GM12875 (cell line): ENCODE data around the gene TRABD2B.

Experiments
- H3K4me3 ChIP-seq: one replicate; pipeline ENCODE4 v1.5.1; 2011; ENCODE audit warnings: low read depth, low read length, control low read depth
- TF ChIP-seq, protein P1 (sequence below): IDR thresholded peaks from 2 replicates; pipeline ENCODE4 v1.5.1; 2011; ENCODE audit warnings: low read depth, mild to moderate bottlenecking, control low read depth, inconsistent platforms, low read length, moderate library complexity, borderline replicate concordance; ENCODE audit not compliant: insufficient read depth

TRABD2B gene

DNA sequence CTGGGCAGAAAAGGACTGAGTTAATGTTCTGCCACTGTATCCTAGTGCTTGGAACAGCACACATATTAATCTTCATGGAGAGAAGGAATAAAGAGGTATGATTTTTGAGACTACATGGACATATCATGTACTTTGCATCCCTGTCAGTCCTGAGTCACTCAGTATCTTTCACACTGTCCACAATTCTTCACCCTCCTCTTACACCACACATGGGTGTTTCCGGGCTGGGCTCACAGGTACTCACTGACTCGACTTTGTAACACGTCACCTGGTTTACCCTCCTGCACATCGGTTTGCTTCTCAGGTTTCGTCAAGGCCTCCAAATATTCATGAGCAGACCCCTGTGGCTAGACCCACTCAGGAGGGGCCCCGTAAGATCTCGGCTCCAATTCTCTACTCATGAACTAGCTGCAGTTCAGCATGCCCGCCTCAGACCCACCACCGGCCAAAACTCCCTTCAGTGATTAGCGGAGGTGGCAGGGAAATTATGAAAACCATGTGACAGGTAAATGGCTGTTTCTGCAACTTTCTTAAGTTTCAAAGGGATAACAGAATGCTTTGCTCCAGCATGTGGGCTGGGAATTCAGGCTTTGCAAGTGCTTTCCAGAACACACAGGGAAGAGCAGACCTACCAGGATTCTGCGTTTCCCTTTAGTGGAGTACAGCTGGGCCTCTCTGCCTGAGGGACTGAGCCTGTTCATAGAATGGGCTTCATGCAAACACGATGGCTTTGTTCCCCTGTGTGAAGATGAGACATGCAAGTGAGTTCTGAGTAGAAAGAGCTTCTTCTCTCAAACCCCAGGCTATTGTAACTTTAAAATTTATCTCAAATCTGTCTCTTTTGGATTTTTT lies 31.3 kb upstream of the TRABD2B start:
- H3K4me3 ChIP-seq, result no peak overlapping the region
- TF ChIP-seq, protein P1, sequence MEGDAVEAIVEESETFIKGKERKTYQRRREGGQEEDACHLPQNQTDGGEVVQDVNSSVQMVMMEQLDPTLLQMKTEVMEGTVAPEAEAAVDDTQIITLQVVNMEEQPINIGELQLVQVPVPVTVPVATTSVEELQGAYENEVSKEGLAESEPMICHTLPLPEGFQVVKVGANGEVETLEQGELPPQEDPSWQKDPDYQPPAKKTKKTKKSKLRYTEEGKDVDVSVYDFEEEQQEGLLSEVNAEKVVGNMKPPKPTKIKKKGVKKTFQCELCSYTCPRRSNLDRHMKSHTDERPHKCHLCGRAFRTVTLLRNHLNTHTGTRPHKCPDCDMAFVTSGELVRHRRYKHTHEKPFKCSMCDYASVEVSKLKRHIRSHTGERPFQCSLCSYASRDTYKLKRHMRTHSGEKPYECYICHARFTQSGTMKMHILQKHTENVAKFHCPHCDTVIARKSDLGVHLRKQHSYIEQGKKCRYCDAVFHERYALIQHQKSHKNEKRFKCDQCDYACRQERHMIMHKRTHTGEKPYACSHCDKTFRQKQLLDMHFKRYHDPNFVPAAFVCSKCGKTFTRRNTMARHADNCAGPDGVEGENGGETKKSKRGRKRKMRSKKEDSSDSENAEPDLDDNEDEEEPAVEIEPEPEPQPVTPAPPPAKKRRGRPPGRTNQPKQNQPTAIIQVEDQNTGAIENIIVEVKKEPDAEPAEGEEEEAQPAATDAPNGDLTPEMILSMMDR, result no peak

DNA sequence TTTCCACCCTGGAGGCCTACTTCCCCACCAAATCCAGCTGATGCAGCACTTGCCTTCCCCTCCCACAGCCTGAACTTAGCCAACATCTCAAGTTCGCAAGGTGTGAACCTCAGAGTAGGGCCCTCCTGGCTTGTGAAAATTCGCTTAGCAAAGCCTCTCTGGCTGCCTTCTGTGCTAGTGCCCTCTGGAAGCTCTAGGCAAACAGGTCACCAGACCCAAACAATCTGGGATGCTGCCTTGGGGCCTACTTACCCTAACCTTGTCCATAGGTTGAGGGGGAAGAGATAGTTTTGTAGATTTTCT lies 30.3 kb upstream of the TRABD2B start:
- no peak overlapping the region for H3K4me3 ChIP-seq
- TF ChIP-seq, protein P1, result no peak

DNA sequence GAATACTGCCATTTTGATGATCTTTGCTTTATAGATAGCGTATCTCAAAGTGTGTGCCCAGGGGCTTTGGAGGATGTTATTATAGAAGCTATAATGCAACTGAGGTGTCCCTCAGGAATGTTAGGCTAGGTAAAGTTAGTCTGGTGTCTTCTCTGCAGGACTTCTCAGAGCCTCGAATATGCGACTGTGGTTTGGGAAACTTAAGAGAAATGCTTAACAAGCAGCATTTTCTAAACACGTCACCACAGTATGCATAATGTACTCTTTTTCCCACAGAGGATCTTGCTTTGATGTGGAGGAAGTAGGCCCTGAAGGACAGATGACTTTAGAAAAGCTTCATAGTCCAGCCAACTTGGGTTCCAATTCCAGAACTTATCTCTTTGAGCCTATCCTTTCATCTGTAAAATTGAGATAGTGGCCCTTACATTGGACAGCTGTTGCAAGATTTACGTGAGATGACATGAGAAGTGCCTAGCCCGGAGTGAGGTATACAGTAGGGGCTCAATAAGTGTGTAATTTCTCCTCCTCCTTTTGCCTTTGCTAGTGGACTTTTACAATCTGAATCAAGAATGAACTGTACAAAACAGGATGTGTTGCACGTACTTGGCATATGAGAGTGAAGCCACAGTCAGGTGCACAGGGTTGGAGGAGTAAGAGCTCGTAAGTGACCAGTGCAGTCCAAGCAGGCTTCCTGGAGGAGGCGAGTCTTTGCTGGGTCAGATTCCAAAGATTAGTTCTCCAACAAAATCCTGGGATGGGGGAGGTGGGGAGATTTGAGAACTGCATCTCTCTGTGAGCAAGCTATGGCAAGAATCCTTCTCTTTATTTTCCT lies 29.7 kb upstream of the TRABD2B start:
- H3K4me3 ChIP-seq, result no peak overlapping the region
- TF ChIP-seq, protein P1, result no peak

DNA sequence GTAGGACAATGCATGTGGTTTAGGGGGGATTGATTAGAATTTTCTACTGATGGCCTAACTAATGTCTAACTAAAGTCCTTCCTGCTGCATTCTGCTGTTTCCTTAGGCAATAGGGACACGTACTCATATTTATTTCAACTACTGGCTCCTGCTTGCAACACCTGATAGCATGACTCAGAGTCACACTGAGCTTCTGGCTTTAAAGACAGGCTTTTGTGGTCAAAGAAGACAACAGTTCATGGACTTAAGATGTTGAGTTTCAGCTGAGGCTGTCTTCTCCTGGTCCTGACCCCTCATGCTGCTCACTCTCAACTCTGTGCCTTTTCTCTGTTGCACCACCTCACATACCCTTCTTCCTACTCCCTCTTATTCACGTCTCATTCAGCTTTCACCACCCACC lies 29.1 kb upstream of the TRABD2B start:
- TF ChIP-seq, protein P1, result no peak
- H3K4me3 ChIP-seq, result no peak overlapping the region

DNA sequence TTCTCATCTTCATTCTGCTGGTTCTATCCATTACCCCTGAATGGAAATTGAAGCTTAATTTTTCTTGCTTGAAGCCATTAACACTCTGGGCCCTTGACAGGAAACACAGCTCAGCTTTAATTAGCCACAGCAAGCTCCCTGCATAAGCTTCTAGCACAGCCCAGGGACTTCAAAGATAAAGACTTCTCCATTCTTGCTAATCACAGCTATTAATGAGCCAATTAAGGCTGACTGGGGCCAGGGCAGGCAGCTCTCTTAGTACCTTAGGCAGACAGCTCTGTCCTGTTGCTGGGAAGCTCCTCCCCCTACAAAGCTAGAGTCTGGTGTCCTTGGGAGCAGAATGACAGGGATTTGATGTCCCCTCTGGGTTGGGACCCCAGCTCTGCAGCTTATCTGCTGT lies 27.9 kb upstream of the TRABD2B start:
- TF ChIP-seq, protein P1, result no peak
- no peak overlapping the region for H3K4me3 ChIP-seq

DNA sequence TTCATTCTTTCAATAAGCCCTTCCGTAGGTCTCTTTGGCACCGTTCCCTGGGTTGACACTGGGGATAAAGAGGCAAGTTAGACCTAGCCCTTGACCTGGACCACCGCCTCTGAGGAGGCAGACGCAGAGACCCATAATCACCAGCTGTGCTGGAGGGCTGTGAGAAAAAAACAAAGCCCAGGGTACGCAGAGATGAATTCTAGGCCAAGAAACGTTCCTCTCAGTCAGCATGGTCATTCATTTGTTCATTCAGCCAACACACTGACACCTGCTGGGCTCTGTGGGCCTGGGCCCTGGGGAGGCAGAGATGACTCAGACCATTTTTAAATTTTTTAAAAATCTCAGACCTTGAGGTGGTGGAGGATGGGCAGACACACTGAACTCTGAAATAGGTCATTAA lies 26.3 kb upstream of the TRABD2B start:
- H3K4me3 ChIP-seq, result no peak overlapping the region
- TF ChIP-seq, protein P1, result no peak
